ENCODE results near the gene SNAPC5.

- TF ChIP-seq GATA3 (IDR thresholded peaks at IDR 0.05; ENCODE audit: low read depth, low read length), result no peak
- TF ChIP-seq GATA2 (IDR thresholded peaks at IDR 0.05; ENCODE audit: low read depth, low read length), result no peak
Observed at GRCh38 chr15:66484539-66485112, 12.9 kb downstream of the SNAPC5 start.
